ENCODE results near the gene SPTBN1.

DNA sequence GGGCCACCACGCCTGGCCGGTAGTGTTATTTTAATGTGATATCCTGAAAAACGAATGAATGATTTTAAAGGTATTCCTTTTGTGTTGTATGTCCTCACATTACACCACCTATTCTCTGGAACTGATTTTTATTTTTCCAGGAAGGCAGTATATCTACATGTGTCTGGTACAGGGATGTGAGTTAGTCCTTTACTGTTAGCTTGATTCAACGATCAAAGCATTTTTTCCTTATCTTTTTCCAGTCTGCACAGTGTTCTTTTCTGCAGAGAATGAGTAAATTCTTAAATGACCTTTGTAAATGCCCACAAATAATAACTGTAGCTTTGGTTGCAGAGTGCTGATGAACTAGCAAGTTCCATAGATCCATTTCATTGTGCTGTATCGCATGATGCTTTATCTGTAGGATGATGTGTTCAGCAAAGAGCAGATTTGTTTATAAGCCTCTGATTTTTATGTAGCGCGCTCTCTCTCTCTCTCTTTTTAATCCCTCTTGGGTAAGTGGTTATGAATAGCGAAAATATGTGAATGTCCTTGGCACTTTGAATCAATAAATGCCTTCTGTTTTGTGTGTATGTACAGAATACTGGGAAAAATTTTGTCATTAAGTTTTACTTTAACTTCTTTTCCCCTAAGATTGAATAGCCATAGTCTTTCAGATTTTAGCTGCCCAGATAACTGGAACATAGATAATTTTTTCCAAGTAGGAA, 184.9 kb downstream of the SPTBN1 start:
- TF ChIP-seq, protein P1, sequence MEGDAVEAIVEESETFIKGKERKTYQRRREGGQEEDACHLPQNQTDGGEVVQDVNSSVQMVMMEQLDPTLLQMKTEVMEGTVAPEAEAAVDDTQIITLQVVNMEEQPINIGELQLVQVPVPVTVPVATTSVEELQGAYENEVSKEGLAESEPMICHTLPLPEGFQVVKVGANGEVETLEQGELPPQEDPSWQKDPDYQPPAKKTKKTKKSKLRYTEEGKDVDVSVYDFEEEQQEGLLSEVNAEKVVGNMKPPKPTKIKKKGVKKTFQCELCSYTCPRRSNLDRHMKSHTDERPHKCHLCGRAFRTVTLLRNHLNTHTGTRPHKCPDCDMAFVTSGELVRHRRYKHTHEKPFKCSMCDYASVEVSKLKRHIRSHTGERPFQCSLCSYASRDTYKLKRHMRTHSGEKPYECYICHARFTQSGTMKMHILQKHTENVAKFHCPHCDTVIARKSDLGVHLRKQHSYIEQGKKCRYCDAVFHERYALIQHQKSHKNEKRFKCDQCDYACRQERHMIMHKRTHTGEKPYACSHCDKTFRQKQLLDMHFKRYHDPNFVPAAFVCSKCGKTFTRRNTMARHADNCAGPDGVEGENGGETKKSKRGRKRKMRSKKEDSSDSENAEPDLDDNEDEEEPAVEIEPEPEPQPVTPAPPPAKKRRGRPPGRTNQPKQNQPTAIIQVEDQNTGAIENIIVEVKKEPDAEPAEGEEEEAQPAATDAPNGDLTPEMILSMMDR (IDR thresholded peaks at IDR 0.05): no peak
- no peak for TF ChIP-seq POLR2A (IDR thresholded peaks at IDR 0.05)
- no peak for TF ChIP-seq EP300 (IDR thresholded peaks at IDR 0.05)

All from ovary (tissue), 3 donors.